ENCODE measurements around the gene PACS1.
"Not testable (repeated sequence)": the region's sequence is repeated elsewhere in the genome, so short reads cannot be mapped to it uniquely, and the experiment has no call there.

PACS1 gene

GRCh38 chr11:66231561-66231960 lies 161.5 kb downstream of the PACS1 start:
- no peak for DNase-seq

- DNase-seq, result no peak
Observed at GRCh38 chr11:66232769-66233168, 162.7 kb downstream of the PACS1 start.

- no peak for DNase-seq
Observed at GRCh38 chr11:66233301-66233700, 163.2 kb downstream of the PACS1 start.

GRCh38 chr11:66235141-66235540 lies 165.1 kb downstream of the PACS1 start:
- no peak for DNase-seq

- no peak for DNase-seq
Observed at GRCh38 chr11:66237867-66238266, 167.8 kb downstream of the PACS1 start.

- no peak for DNase-seq
Observed at GRCh38 chr11:66238786-66239413, 168.8 kb downstream of the PACS1 start.

GRCh38 chr11:66239511-66239910 lies 169.4 kb downstream of the PACS1 start:
- no peak for DNase-seq

- DNase-seq, result no peak
Observed at GRCh38 chr11:66239998-66240780, 170.1 kb downstream of the PACS1 start.

GRCh38 chr11:66240781-66241136 lies 170.7 kb downstream of the PACS1 start:
- no peak for DNase-seq

- no peak for DNase-seq
Observed at GRCh38 chr11:66242095-66242765, 172.2 kb downstream of the PACS1 start.

- no peak for DNase-seq
Observed at GRCh38 chr11:66243782-66244535, 173.9 kb downstream of the PACS1 start.

- DNase-seq, result no peak
Observed at GRCh38 chr11:66247295-66247694, 177.2 kb downstream of the PACS1 start.

- no peak for DNase-seq
Observed at GRCh38 chr11:66247801-66248200, 177.7 kb downstream of the PACS1 start.

- DNase-seq, result no peak
Observed at GRCh38 chr11:66248903-66249302, 178.8 kb downstream of the PACS1 start.

- no peak for DNase-seq
Observed at GRCh38 chr11:66251809-66252208, 181.7 kb downstream of the PACS1 start.

- not testable (repeated sequence) for DNase-seq
Observed at GRCh38 chr11:66253081-66253480, 183.0 kb downstream of the PACS1 start.

GRCh38 chr11:66258473-66258893 lies 188.4 kb downstream of the PACS1 start:
- DNase-seq, result no peak

GRCh38 chr11:66259225-66259624 lies 189.2 kb downstream of the PACS1 start:
- DNase-seq, result no peak

- no peak for DNase-seq
Observed at GRCh38 chr11:66259956-66260355, 189.9 kb downstream of the PACS1 start.

- no peak for DNase-seq
Observed at GRCh38 chr11:66261578-66261977, 191.5 kb downstream of the PACS1 start.

- DNase-seq, result no peak
Observed at GRCh38 chr11:66262191-66262590, 192.1 kb downstream of the PACS1 start.

GRCh38 chr11:66262696-66263095 lies 192.6 kb downstream of the PACS1 start:
- no peak for DNase-seq

- DNase-seq, result no peak
Observed at GRCh38 chr11:66263231-66263630, 193.2 kb downstream of the PACS1 start.

Data from activated CD4-positive, alpha-beta T cell treated with anti-CD3 and anti-CD28 coated beads for 4 hours (primary cell).